Mesenchymal stem cell (in vitro differentiated cells and primary cell): ENCODE data around the gene AKAP7.

ENCODE experiments used
- DNase-seq: peaks from one replicate; pipeline ENCODE4 v3.0.0-alpha.2; 2013
- H2AFZ ChIP-seq: one replicate; pipeline ENCODE4 v1.6.1; 2013; ENCODE audit warnings: low read depth, mild to moderate bottlenecking, control low read depth, inconsistent platforms, low read length, moderate library complexity
- H2AK5ac ChIP-seq: 2 replicates; pipeline ENCODE4 v1.6.1; 2013; ENCODE audit warnings: low read length, moderate library complexity, mild to moderate bottlenecking, inconsistent platforms; ENCODE audit not compliant: severe bottlenecking
- H2BK120ac ChIP-seq: one replicate; pipeline ENCODE4 v1.6.1; 2013; ENCODE audit warnings: low read depth, mild to moderate bottlenecking, inconsistent platforms, low read length, moderate library complexity
- H2BK12ac ChIP-seq, 2 experiments: one replicate each; pipeline ENCODE4 v1.6.1; 2013; ENCODE audit warnings: inconsistent platforms in 2 of 2, low read length in 2 of 2, mild to moderate bottlenecking in 2 of 2, moderate library complexity in 2 of 2, control low read depth in 1 of 2
- H2BK15ac ChIP-seq: one replicate; pipeline ENCODE4 v1.6.1; 2013; ENCODE audit warnings: mild to moderate bottlenecking, low read depth, inconsistent platforms; ENCODE audit not compliant: poor library complexity, severe bottlenecking
- H2BK5ac ChIP-seq: 2 replicates; pipeline ENCODE4 v1.6.1; 2013; ENCODE audit warnings: low read depth, mild to moderate bottlenecking, low read length, control low read depth, inconsistent platforms; ENCODE audit not compliant: poor library complexity, severe bottlenecking
- H3K14ac ChIP-seq, 2 experiments: one replicate each; pipeline ENCODE4 v1.6.1; 2013; ENCODE audit warnings: inconsistent platforms in 2 of 2, low read length in 2 of 2, control low read depth in 1 of 2, mild to moderate bottlenecking in 1 of 2, moderate library complexity in 1 of 2
- H3K18ac ChIP-seq, 2 experiments: one replicate each; pipeline ENCODE4 v1.6.1; 2013; ENCODE audit warnings: inconsistent platforms in 2 of 2, low read length in 2 of 2, control low read depth in 1 of 2, low read depth in 1 of 2, mild to moderate bottlenecking in 1 of 2
- H3K23ac ChIP-seq, 2 experiments: one replicate each; pipeline ENCODE4 v1.6.1; 2013; ENCODE audit warnings: inconsistent platforms in 2 of 2, low read length in 2 of 2, mild to moderate bottlenecking in 2 of 2, moderate library complexity in 2 of 2, control low read depth in 1 of 2
- H3K27ac ChIP-seq: 2 replicates; pipeline ENCODE4 v1.5.1; 2013; ENCODE audit warnings: mild to moderate bottlenecking, moderate library complexity, low read length, control low read depth, inconsistent platforms; ENCODE audit not compliant: poor library complexity, severe bottlenecking
- H3K27me3 ChIP-seq, 2 experiments: 2 replicates each; pipeline versions ENCODE4 v1.6.1 to v1.7.0; 2013; ENCODE audit warnings: low read length in 2 of 2, mild to moderate bottlenecking in 2 of 2, moderate library complexity in 2 of 2, control low read depth in 1 of 2, inconsistent platforms in 1 of 2; ENCODE audit not compliant: control insufficient read depth in 1 of 2, insufficient read depth in 1 of 2
- H3K36me3 ChIP-seq, 2 experiments: 2 replicates each; pipeline versions ENCODE4 v1.6.1 to v1.7.0; 2013; ENCODE audit warnings: low read length in 2 of 2, control low read depth in 1 of 2, inconsistent platforms in 1 of 2, low read depth in 1 of 2, mild to moderate bottlenecking in 1 of 2; ENCODE audit not compliant: insufficient read depth in 2 of 2, control insufficient read depth in 1 of 2
- H3K4ac ChIP-seq, 2 experiments: one replicate each; pipeline ENCODE4 v1.6.1; 2013; ENCODE audit warnings: inconsistent platforms in 2 of 2, low read length in 2 of 2, mild to moderate bottlenecking in 2 of 2, moderate library complexity in 2 of 2, control low read depth in 1 of 2, low read depth in 1 of 2
- H3K4me1 ChIP-seq: 2 replicates; pipeline ENCODE4 v1.6.1; 2013; ENCODE audit warnings: low read depth, low read length, control low read depth; ENCODE audit not compliant: control insufficient read depth, insufficient read depth
- H3K4me2 ChIP-seq: 2 replicates; pipeline ENCODE4 v1.6.1; 2013; ENCODE audit warnings: low read length, mild to moderate bottlenecking, inconsistent platforms; ENCODE audit not compliant: poor library complexity, severe bottlenecking
- H3K4me3 ChIP-seq, 2 experiments: 2 replicates each; pipeline versions ENCODE4 v1.5.1 to v1.7.0; 2013; ENCODE audit warnings: low read length in 2 of 2, mild to moderate bottlenecking in 2 of 2, control low read depth in 1 of 2, low read depth in 1 of 2; ENCODE audit not compliant: insufficient read depth in 1 of 2
- H3K79me1 ChIP-seq: replicated peaks from 2 replicates; pipeline ENCODE4 v1.6.1; 2013; ENCODE audit warnings: mild to moderate bottlenecking, control low read depth, low read length, inconsistent platforms; ENCODE audit not compliant: poor library complexity, severe bottlenecking
- H3K9ac ChIP-seq: 2 replicates; pipeline ENCODE4 v1.7.0; 2013; ENCODE audit warnings: mild to moderate bottlenecking, low read length, moderate library complexity
- H3K9me3 ChIP-seq: 2 replicates; pipeline ENCODE4 v1.7.0; 2013; ENCODE audit warnings: mild to moderate bottlenecking, low read length; ENCODE audit not compliant: control insufficient read depth
- H4K8ac ChIP-seq: one replicate; pipeline ENCODE4 v1.6.1; 2013; ENCODE audit warnings: inconsistent platforms, mild to moderate bottlenecking, low read length, moderate library complexity
- H4K91ac ChIP-seq: one replicate; pipeline ENCODE4 v1.6.1; 2013; ENCODE audit warnings: mild to moderate bottlenecking, low read length, inconsistent platforms
- WGBS: methylation state at CpG from one replicate; pipeline ENCODE4 v1.1.7; 2013; ENCODE audit warnings: mixed read lengths; 5-methylcytosine and 5-hydroxymethylcytosine counted together

AKAP7 gene

DNA sequence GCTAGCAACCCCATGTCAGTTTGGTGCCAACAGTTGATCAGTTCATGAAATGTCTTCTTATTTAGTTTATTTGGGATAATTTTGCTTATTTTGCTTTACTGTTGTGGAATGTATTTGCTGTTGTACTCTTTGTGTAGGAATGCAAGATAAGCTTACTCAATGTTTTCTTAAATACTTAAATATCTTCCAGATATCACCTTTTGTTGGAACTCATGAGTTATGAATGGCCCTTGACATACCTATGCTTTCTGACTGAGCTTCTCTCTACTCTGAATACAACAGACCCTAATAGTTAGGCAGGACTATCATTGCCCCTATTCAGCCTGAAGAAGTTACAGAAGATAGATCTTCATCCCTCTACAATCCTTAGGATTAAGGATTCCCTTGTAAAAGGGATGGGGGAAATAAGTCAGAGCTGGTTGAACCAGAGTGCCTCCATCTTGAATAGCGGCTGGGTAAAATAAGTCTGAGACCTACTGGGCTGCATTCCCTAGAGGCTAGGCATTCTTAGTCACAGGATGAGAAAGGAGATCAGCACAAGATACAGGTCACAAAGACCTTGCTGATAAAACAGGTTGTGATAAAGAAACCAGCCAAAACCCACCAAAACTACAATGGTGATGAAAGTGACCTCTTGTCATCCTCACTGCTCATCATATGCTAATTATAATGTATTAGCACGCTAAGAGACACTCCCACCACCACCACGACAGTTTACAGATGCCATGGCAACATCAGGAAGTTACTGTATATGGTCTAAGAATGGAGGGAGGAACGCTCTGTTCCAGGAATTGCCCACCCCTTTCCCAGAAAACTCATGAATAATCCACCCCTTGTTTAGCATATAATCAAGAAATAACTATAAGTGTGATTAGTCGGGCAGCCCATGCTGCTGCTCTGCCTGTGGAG is 196.9 kb downstream of the AKAP7 start:
- Histone ChIP-seq H3K27ac (no peak overlapping the region), H3K9me3 (no peaks in the 10 kb centered on the region), H3K36me3 (no peaks in the 10 kb centered on the region), H3K18ac (no peak overlapping the region), H3K4me1 (no peaks in the 10 kb centered on the region), H4K91ac (no peak overlapping the region), H3K4me2 (no peak overlapping the region), H3K79me1 (no peaks in the 10 kb centered on the region), H3K23ac (no peak overlapping the region), H2BK120ac (no peak overlapping the region), H3K9ac (no peak overlapping the region), H3K14ac (no peak overlapping the region), H2AFZ (no peak overlapping the region), H3K27me3 (no peaks in the 10 kb centered on the region), H2BK5ac (no peak overlapping the region), H3K4me3 (no peak overlapping the region), H2AK5ac (no peak overlapping the region), H4K8ac (no peak overlapping the region), H2BK15ac (no peak overlapping the region), H2BK12ac (no peak overlapping the region), H3K4ac (no peak overlapping the region)
- no peak for DNase-seq
- 95% methylated on average over 3 of the region's 5 CpGs for WGBS
